ENCODE data around the gene UBALD1.

DNA sequence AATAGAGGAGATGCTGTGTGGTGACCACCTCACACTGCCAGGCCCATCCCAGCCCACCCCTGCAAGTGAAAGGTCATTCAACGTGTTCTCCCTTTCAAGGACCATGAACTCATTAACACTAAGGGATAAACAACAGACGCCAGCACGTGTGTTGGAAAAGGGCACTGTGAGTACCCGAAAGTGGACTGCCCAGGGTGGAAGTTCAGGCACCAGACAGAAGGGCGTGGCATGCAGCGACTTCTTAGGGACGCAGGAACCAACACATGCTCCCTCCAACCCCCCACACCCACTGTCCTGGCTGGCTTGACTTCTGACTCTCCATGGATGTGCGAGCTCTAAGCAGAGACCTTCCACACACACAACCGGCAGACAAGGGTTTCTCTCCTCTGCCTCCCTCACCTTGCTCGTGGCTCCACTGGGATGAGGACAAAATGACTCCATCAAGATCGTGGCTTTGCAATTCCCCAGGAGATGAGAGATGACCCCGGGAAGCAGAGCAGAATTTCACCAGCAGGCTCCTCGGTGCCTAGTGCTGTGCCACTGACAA is 11.0 kb downstream of the UBALD1 start:
- TF ChIP-seq, protein P1, sequence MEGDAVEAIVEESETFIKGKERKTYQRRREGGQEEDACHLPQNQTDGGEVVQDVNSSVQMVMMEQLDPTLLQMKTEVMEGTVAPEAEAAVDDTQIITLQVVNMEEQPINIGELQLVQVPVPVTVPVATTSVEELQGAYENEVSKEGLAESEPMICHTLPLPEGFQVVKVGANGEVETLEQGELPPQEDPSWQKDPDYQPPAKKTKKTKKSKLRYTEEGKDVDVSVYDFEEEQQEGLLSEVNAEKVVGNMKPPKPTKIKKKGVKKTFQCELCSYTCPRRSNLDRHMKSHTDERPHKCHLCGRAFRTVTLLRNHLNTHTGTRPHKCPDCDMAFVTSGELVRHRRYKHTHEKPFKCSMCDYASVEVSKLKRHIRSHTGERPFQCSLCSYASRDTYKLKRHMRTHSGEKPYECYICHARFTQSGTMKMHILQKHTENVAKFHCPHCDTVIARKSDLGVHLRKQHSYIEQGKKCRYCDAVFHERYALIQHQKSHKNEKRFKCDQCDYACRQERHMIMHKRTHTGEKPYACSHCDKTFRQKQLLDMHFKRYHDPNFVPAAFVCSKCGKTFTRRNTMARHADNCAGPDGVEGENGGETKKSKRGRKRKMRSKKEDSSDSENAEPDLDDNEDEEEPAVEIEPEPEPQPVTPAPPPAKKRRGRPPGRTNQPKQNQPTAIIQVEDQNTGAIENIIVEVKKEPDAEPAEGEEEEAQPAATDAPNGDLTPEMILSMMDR (IDR thresholded peaks at IDR 0.05): no peak
- TF ChIP-seq EZH2 (IDR thresholded peaks at IDR 0.05; ENCODE audit: borderline replicate concordance, insufficient read depth, low read depth, low read length, poor library complexity, severe bottlenecking): no peak
